Mesendoderm (in vitro differentiated cells): ENCODE measurements around the gene RPS6KA2.

Experiments
- DNase-seq: peaks from one replicate; pipeline ENCODE4 v3.0.0; 2013
- H2AK5ac ChIP-seq: 2 replicates; pipeline ENCODE4 v1.6.1; 2013; ENCODE audit warnings: low read length, inconsistent platforms
- H2BK120ac ChIP-seq: 2 replicates; pipeline ENCODE4 v1.6.1; 2013; ENCODE audit warnings: low read depth, mild to moderate bottlenecking, low read length, moderate library complexity, mixed read lengths
- H2BK15ac ChIP-seq: replicated peaks from 2 replicates; pipeline ENCODE4 v1.6.1; 2013; ENCODE audit warnings: low read depth, mild to moderate bottlenecking, moderate library complexity
- H2BK5ac ChIP-seq: 2 replicates; pipeline ENCODE4 v1.6.1; 2013; ENCODE audit warnings: low read length, inconsistent platforms
- H3K18ac ChIP-seq: 2 replicates; pipeline ENCODE4 v1.6.1; 2013; ENCODE audit warnings: mild to moderate bottlenecking, low read length, mixed read lengths
- H3K23ac ChIP-seq: one replicate; pipeline ENCODE4 v1.6.1; 2013; ENCODE audit warnings: low read length
- H3K27ac ChIP-seq: 2 replicates; pipeline ENCODE4 v1.5.1; 2013; ENCODE audit warnings: low read depth, mild to moderate bottlenecking, inconsistent platforms, low read length, moderate library complexity
- H3K27me3 ChIP-seq: 2 replicates; pipeline ENCODE4 v1.6.1; 2013; ENCODE audit warnings: low read length, control low read depth, mild to moderate bottlenecking, inconsistent platforms; ENCODE audit not compliant: insufficient read depth, poor library complexity
- H3K36me3 ChIP-seq: 2 replicates; pipeline ENCODE4 v1.6.1; 2013; ENCODE audit warnings: low read length, inconsistent platforms; ENCODE audit not compliant: control insufficient read depth, insufficient read depth
- H3K4ac ChIP-seq: one replicate; pipeline ENCODE4 v1.6.1; 2013; ENCODE audit warnings: low read depth, mild to moderate bottlenecking, low read length, moderate library complexity
- H3K4me1 ChIP-seq: 2 replicates; pipeline ENCODE4 v1.6.1; 2013; ENCODE audit warnings: low read depth, low read length, inconsistent platforms; ENCODE audit not compliant: control insufficient read depth
- H3K4me2 ChIP-seq: 2 replicates; pipeline ENCODE4 v1.6.1; 2013; ENCODE audit warnings: low read length
- H3K4me3 ChIP-seq: 2 replicates; pipeline ENCODE4 v1.5.1; 2013; ENCODE audit warnings: mild to moderate bottlenecking, low read length
- H3K56ac ChIP-seq: one replicate; pipeline ENCODE4 v1.6.1; 2013; ENCODE audit warnings: low read length
- H3K79me1 ChIP-seq: 2 replicates; pipeline ENCODE4 v1.6.1; 2013; ENCODE audit warnings: low read length, inconsistent platforms
- H3K79me2 ChIP-seq: 2 replicates; pipeline ENCODE4 v1.6.1; 2013; ENCODE audit warnings: mild to moderate bottlenecking, low read length; ENCODE audit not compliant: control insufficient read depth, insufficient read depth
- H3K9ac ChIP-seq: 2 replicates; pipeline ENCODE4 v1.6.1; 2013; ENCODE audit warnings: low read length, inconsistent platforms
- H4K5ac ChIP-seq: one replicate; pipeline ENCODE4 v1.6.1; 2013; ENCODE audit warnings: low read length
- H4K8ac ChIP-seq: one replicate; pipeline ENCODE4 v1.6.1; 2013; ENCODE audit warnings: low read depth, mild to moderate bottlenecking, control low read depth, low read length, moderate library complexity
- WGBS: extraction: QIAGEN DNeasy Blood & Tissue Kit; methylation state at CpG from one replicate; pipeline ENCODE4 v1.1.7; 2013; ENCODE audit warnings: low lambda C conversion rate, missing lambda C conversion rate; ENCODE audit not compliant: insufficient coverage; ENCODE audit errors: extremely low coverage; 5-methylcytosine and 5-hydroxymethylcytosine counted together

RPS6KA2 gene

GRCh38 chr6:166556863-166557322 is 70.2 kb downstream of the RPS6KA2 start:
- no peak overlapping the region for H2BK15ac ChIP-seq
- peak overlapping the region; percentile 2 for H3K23ac ChIP-seq
- H3K27ac ChIP-seq, result no peak overlapping the region
- no peak overlapping the region for H3K4ac ChIP-seq
- no peak overlapping the region for H2AK5ac ChIP-seq
- no peak overlapping the region for H3K18ac ChIP-seq
- H3K79me1 ChIP-seq, result peaks cover 2% of the 10 kb centered on the region
- no peak overlapping the region for H3K56ac ChIP-seq
- H3K9ac ChIP-seq, result no peak overlapping the region
- H3K4me3 ChIP-seq, result no peak overlapping the region
- no peak for DNase-seq
- WGBS, result no CpG with 5 or more reads among the region's 16 CpGs
- H2BK120ac ChIP-seq, result no peak overlapping the region
- H3K4me1 ChIP-seq, result peaks cover 4% of the 10 kb centered on the region
- no peak overlapping the region for H3K4me2 ChIP-seq
- H3K36me3 ChIP-seq, result no peaks in the 10 kb centered on the region
- no peak overlapping the region for H4K8ac ChIP-seq
- H2BK5ac ChIP-seq, result no peak overlapping the region
- H3K79me2 ChIP-seq, result no peaks in the 10 kb centered on the region
- no peaks in the 10 kb centered on the region for H3K27me3 ChIP-seq
- no peak overlapping the region for H4K5ac ChIP-seq

GRCh38 chr6:166556336-166556735 is 70.7 kb downstream of the RPS6KA2 start:
- Histone ChIP-seq H3K79me2 (no peaks in the 10 kb centered on the region), H3K23ac (peak overlapping the region; percentile 35)

GRCh38 chr6:166555086-166555485 is 72.0 kb downstream of the RPS6KA2 start:
- H3K27ac ChIP-seq, result no peak overlapping the region
- H4K8ac ChIP-seq, result no peak overlapping the region
- no peak overlapping the region for H4K5ac ChIP-seq
- WGBS, result no CpG with 5 or more reads among the region's 6 CpGs
- no peak overlapping the region for H3K56ac ChIP-seq
- H3K27me3 ChIP-seq, result no peaks in the 10 kb centered on the region
- peaks cover 2% of the 10 kb centered on the region for H3K79me1 ChIP-seq
- DNase-seq, result no peak
- H3K36me3 ChIP-seq, result no peaks in the 10 kb centered on the region
- no peak overlapping the region for H2BK15ac ChIP-seq
- no peak overlapping the region for H3K4ac ChIP-seq
- no peak overlapping the region for H2BK120ac ChIP-seq
- no peak overlapping the region for H3K4me3 ChIP-seq
- H2AK5ac ChIP-seq, result no peak overlapping the region
- H2BK5ac ChIP-seq, result no peak overlapping the region
- H3K9ac ChIP-seq, result no peak overlapping the region
- no peak overlapping the region for H3K18ac ChIP-seq
- peaks cover 7% of the 10 kb centered on the region for H3K4me1 ChIP-seq
- no peak overlapping the region for H3K4me2 ChIP-seq
- no peaks in the 10 kb centered on the region for H3K79me2 ChIP-seq
- no peak overlapping the region for H3K23ac ChIP-seq

More at GRCh38 chr6:166556336-166556735, 70.7 kb downstream of the RPS6KA2 start:
- Histone ChIP-seq H3K4ac (no peak overlapping the region), H3K27ac (no peak overlapping the region), H2BK120ac (no peak overlapping the region), H3K4me3 (no peak overlapping the region), H2AK5ac (no peak overlapping the region), H3K79me1 (peaks cover 2% of the 10 kb centered on the region), H3K18ac (no peak overlapping the region), H3K36me3 (no peaks in the 10 kb centered on the region), H4K8ac (no peak overlapping the region), H2BK5ac (no peak overlapping the region), H2BK15ac (no peak overlapping the region), H3K27me3 (no peaks in the 10 kb centered on the region), H3K9ac (no peak overlapping the region), H3K4me1 (peaks cover 7% of the 10 kb centered on the region), H4K5ac (no peak overlapping the region), H3K56ac (no peak overlapping the region), H3K4me2 (no peak overlapping the region)
- DNase-seq, result no peak

GRCh38 chr6:166554316-166554715 is 72.7 kb downstream of the RPS6KA2 start:
- Histone ChIP-seq H3K56ac (no peak overlapping the region), H3K27me3 (no peaks in the 10 kb centered on the region), H4K8ac (no peak overlapping the region), H3K36me3 (no peaks in the 10 kb centered on the region), H3K79me1 (peaks cover 2% of the 10 kb centered on the region), H3K4me3 (no peak overlapping the region), H3K4ac (no peak overlapping the region), H2BK15ac (no peak overlapping the region), H3K79me2 (no peaks in the 10 kb centered on the region), H2AK5ac (no peak overlapping the region), H2BK5ac (no peak overlapping the region), H3K18ac (no peak overlapping the region), H4K5ac (no peak overlapping the region), H3K9ac (no peak overlapping the region), H3K4me1 (peaks cover 7% of the 10 kb centered on the region), H3K23ac (no peak overlapping the region), H3K27ac (no peak overlapping the region), H2BK120ac (no peak overlapping the region), H3K4me2 (no peak overlapping the region)
- WGBS, result no CpG with 5 or more reads among the region's 8 CpGs
- DNase-seq, result no peak

- no CpG with 5 or more reads among the region's 13 CpGs for WGBS
- no peak overlapping the region for H4K8ac ChIP-seq
- H3K23ac ChIP-seq, result no peak overlapping the region
- H2AK5ac ChIP-seq, result no peak overlapping the region
- H3K9ac ChIP-seq, result no peak overlapping the region
- H3K56ac ChIP-seq, result no peak overlapping the region
- H3K4me2 ChIP-seq, result no peak overlapping the region
- H3K79me2 ChIP-seq, result no peaks in the 10 kb centered on the region
- H2BK5ac ChIP-seq, result no peak overlapping the region
- H3K4ac ChIP-seq, result no peak overlapping the region
- H2BK120ac ChIP-seq, result no peak overlapping the region
- H3K79me1 ChIP-seq, result peaks cover 2% of the 10 kb centered on the region
- DNase-seq, result no peak
- no peaks in the 10 kb centered on the region for H3K27me3 ChIP-seq
- H4K5ac ChIP-seq, result no peak overlapping the region
- H2BK15ac ChIP-seq, result no peak overlapping the region
- peaks cover 7% of the 10 kb centered on the region for H3K4me1 ChIP-seq
- H3K27ac ChIP-seq, result no peak overlapping the region
- H3K18ac ChIP-seq, result no peak overlapping the region
- H3K36me3 ChIP-seq, result no peaks in the 10 kb centered on the region
- no peak overlapping the region for H3K4me3 ChIP-seq
Measured at GRCh38 chr6:166553563-166554271, 73.3 kb downstream of the RPS6KA2 start.

- Histone ChIP-seq H2BK120ac (no peak overlapping the region), H3K4me2 (no peak overlapping the region), H4K5ac (no peak overlapping the region), H3K18ac (no peak overlapping the region), H2BK5ac (no peak overlapping the region), H2BK15ac (no peak overlapping the region), H3K4ac (no peak overlapping the region), H2AK5ac (no peak overlapping the region), H3K56ac (no peak overlapping the region), H3K36me3 (no peaks in the 10 kb centered on the region), H3K9ac (no peak overlapping the region), H3K79me1 (peaks cover 2% of the 10 kb centered on the region), H3K4me3 (no peak overlapping the region), H3K4me1 (peaks cover 7% of the 10 kb centered on the region), H4K8ac (no peak overlapping the region), H3K27me3 (no peaks in the 10 kb centered on the region), H3K79me2 (no peaks in the 10 kb centered on the region), H3K23ac (no peak overlapping the region), H3K27ac (no peak overlapping the region)
- DNase-seq, result no peak
- WGBS, result no CpG with 5 or more reads among the region's 7 CpGs
Measured at GRCh38 chr6:166552600-166552999, 74.5 kb downstream of the RPS6KA2 start.
